ENCODE data around the gene SLC37A1. TPM values are rescaled to one million over a fixed set of nuclear protein-coding genes. Genes with fewer than 3 reads are reported as not detected.

The SLC37A1 gene
- total and polyA plus RNA-seq, 2 of the 13 experiments (the other 11 are each of a cell fraction or from before 2014, with no cell fraction given) = 0.22 to 0.40 TPM

DNA sequence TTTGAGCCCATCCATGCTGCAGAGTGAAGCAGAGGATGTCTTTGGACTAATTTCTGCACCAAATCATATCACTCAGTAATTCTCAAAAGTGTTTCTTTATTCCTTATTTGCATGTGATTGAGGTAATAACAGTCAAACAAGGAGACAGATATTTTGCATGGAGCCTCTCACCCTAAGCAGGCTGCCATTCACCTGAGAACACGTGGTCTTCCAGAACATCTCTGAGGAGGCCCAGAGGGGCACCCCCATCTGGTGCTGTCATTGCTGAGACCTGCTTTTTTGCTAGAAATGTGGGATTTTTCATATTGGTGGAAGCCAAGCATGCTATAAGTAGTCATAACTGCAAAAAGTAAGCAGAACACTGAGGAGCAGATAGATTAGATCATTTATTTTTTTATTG, 7.7 kb downstream of the SLC37A1 start:
- DNase-seq (ENCODE audit: low spot score) (no peak), ATAC-seq (no peak), FAIRE-seq (no peak)
- H3K36me3 ChIP-seq (replicated peaks in 1 of 2; ENCODE audit: control insufficient read depth in 1 of 2, insufficient read depth in 2 of 2, low read length in 2 of 2) = no peaks in the 10 kb centered on the region
- intact Hi-C loops (cut with micrococcal nuclease; ENCODE audit: unreplicated experiment) (no loop called here), in situ Hi-C loops (cut with HindIII; ENCODE audit: extremely low pct_ligation_motif_present, low pct_unique_long_range_greater_than_20kb) (no loop called here)
- peaks cover 2 to 12% of the 10 kb centered on the region in 2 experiments; a peak in 2 of 5 replicates for H3K27me3 ChIP-seq (ENCODE audit: control insufficient read depth in 1 of 2, insufficient read depth in 2 of 2, low read length in 2 of 2)
- H2AFZ ChIP-seq (ENCODE audit: low read length) = no peak overlapping the region
- H3K4me1 ChIP-seq (ENCODE audit: insufficient read depth, low read length) = peaks cover 26% of the 10 kb centered on the region
- 64% methylated on average over 1 of the region's 1 CpG for WGBS (ENCODE audit: low lambda C conversion rate)
- no peaks in the 10 kb centered on the region for H4K20me1 ChIP-seq (ENCODE audit: insufficient read depth, low read length)
- no peak overlapping the region for H3K4me3 ChIP-seq (replicated peaks in 1 of 3; ENCODE audit: insufficient read depth in 1 of 3, low read depth in 2 of 3, low read length in 3 of 3)
- H3K9me3 ChIP-seq (ENCODE audit: low read length) = no peaks in the 10 kb centered on the region
- ChIA-PET CTCF (ENCODE audit: low intra/inter-chr PET ratio, low total read pairs) (no interaction called here), POLR2A (no interaction called here)
- no peak for TF ChIP-seq NFKBIZ (CRISPR knock-in tag; IDR thresholded peaks at IDR 0.05)
- TF ChIP-seq PPARG (CRISPR knock-in tag; conservative IDR thresholded peaks at IDR 0.05) = no peak
- TF ChIP-seq ETV6 (CRISPR knock-in tag; conservative IDR thresholded peaks at IDR 0.05) = no peak
- no peak for TF ChIP-seq ZNF383 (CRISPR knock-in tag; IDR thresholded peaks at IDR 0.05; ENCODE audit: borderline replicate concordance)
- TF ChIP-seq ZNF24 (IDR thresholded peaks at IDR 0.05) = no peak
- TF ChIP-seq TCF7 (IDR thresholded peaks at IDR 0.05; ENCODE audit: low read depth) = no peak
- no peak for TF ChIP-seq TP53 (CRISPR knock-in tag; conservative IDR thresholded peaks at IDR 0.05)
- no peak for TF ChIP-seq ZNF136 (CRISPR knock-in tag; IDR thresholded peaks at IDR 0.05; ENCODE audit: low read depth)
- BruUV-seq (replicated peaks) = no TSS peak
- no peak overlapping the region for H3K27ac ChIP-seq (ENCODE audit: extremely low read length, insufficient read depth, low read length)
- no peak overlapping the region for H3K4me2 ChIP-seq (ENCODE audit: low read depth, low read length)
- H3K79me2 ChIP-seq (ENCODE audit: insufficient read depth, low read length) = no peaks in the 10 kb centered on the region
- no peak overlapping the region for H3K9ac ChIP-seq (ENCODE audit: insufficient read depth, low read depth, low read length)

DNA sequence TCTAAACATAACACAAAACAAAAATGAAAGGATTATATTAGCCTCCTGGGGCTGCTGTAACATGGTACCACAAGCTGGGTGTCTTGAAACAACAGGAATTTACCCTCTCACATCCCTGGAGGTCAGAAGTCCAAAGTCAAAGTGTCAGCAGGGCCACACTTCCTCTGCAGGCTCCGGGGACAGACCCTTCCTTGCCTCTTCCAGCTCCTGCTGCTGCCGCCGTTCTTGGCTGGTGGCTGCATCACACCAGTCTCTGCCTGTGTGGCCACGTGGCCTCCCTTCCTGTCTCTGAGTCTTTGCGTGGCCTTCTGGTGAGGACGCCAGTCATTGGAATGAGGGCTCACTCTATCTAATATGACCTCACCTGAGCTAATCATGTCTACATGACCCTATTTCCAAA, 8.2 kb downstream of the SLC37A1 start:
- Histone ChIP-seq H3K27me3 (ENCODE audit: control insufficient read depth in 1 of 2, insufficient read depth in 2 of 2, low read length in 2 of 2) (peaks cover 2 to 11% of the 10 kb centered on the region in 2 experiments; a peak in 2 of 5 replicates), H3K4me2 (ENCODE audit: low read depth, low read length) (no peak overlapping the region), H3K27ac (ENCODE audit: extremely low read length, insufficient read depth, low read length) (no peak overlapping the region), H3K9ac (ENCODE audit: insufficient read depth, low read depth, low read length) (no peak overlapping the region), H4K20me1 (ENCODE audit: insufficient read depth, low read length) (no peaks in the 10 kb centered on the region), H3K9me3 (ENCODE audit: low read length) (no peaks in the 10 kb centered on the region), H3K79me2 (ENCODE audit: insufficient read depth, low read length) (no peaks in the 10 kb centered on the region), H2AFZ (ENCODE audit: low read length) (no peak overlapping the region), H3K4me3 (replicated peaks in 1 of 3; ENCODE audit: insufficient read depth in 1 of 3, low read depth in 2 of 3, low read length in 3 of 3) (no peak overlapping the region), H3K4me1 (ENCODE audit: insufficient read depth, low read length) (peaks cover 30% of the 10 kb centered on the region), H3K36me3 (replicated peaks in 1 of 2; ENCODE audit: control insufficient read depth in 1 of 2, insufficient read depth in 2 of 2, low read length in 2 of 2) (no peaks in the 10 kb centered on the region)
- DNase-seq (ENCODE audit: low spot score) = no peak
- BruUV-seq (replicated peaks) = no TSS peak
- CTCF ChIA-PET (ENCODE audit: low intra/inter-chr PET ratio, low total read pairs) = no interaction called here
- intact Hi-C loops (cut with micrococcal nuclease; ENCODE audit: unreplicated experiment) (no loop called here), in situ Hi-C loops (cut with HindIII; ENCODE audit: extremely low pct_ligation_motif_present, low pct_unique_long_range_greater_than_20kb) (no loop called here)
- no peak for TF ChIP-seq ZSCAN20 (CRISPR knock-in tag; IDR thresholded peaks at IDR 0.05; ENCODE audit: borderline replicate concordance)
- TF ChIP-seq RXRB (CRISPR knock-in tag; IDR thresholded peaks at IDR 0.05; ENCODE audit: borderline replicate concordance) = no peak
- TF ChIP-seq ZNF337 (CRISPR knock-in tag; IDR thresholded peaks at IDR 0.05; ENCODE audit: borderline replicate concordance, low read depth) = no peak
- TF ChIP-seq, protein P1, sequence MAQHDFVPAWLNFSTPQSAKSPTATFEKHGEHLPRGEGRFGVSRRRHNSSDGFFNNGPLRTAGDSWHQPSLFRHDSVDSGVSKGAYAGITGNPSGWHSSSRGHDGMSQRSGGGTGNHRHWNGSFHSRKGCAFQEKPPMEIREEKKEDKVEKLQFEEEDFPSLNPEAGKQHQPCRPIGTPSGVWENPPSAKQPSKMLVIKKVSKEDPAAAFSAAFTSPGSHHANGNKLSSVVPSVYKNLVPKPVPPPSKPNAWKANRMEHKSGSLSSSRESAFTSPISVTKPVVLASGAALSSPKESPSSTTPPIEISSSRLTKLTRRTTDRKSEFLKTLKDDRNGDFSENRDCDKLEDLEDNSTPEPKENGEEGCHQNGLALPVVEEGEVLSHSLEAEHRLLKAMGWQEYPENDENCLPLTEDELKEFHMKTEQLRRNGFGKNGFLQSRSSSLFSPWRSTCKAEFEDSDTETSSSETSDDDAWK (CRISPR knock-in tag; IDR thresholded peaks at IDR 0.05) = no peak
- TF ChIP-seq MEIS2 (CRISPR knock-in tag; IDR thresholded peaks at IDR 0.05) = no peak
- no peak for TF ChIP-seq PRPF4 (IDR thresholded peaks at IDR 0.05; ENCODE audit: low read depth, low read length, poor library complexity, severe bottlenecking)
- TF ChIP-seq NCOR1 (IDR thresholded peaks at IDR 0.05; ENCODE audit: borderline replicate concordance, low read length) = no peak
- no peak for TF ChIP-seq MTF1 (CRISPR knock-in tag; IDR thresholded peaks at IDR 0.05)
- TF ChIP-seq, protein P2, sequence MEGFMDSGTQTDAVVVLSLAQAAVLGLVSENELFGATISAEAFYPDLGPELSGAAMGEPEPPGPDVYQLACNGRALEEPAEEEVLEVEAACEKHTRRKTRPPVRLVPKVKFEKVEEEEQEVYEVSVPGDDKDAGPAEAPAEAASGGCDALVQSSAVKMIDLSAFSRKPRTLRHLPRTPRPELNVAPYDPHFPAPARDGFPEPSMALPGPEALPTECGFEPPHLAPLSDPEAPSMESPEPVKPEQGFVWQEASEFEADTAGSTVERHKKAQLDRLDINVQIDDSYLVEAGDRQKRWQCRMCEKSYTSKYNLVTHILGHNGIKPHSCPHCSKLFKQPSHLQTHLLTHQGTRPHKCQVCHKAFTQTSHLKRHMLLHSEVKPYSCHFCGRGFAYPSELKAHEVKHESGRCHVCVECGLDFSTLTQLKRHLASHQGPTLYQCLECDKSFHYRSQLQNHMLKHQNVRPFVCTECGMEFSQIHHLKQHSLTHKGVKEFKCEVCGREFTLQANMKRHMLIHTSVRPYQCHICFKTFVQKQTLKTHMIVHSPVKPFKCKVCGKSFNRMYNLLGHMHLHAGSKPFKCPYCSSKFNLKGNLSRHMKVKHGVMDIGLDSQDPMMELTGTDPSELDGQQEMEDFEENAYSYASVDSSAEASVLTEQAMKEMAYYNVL (CRISPR knock-in tag; IDR thresholded peaks at IDR 0.05; ENCODE audit: borderline replicate concordance) = no peak
- TF ChIP-seq NFIB (CRISPR knock-in tag; IDR thresholded peaks at IDR 0.05; ENCODE audit: borderline replicate concordance) = no peak
- no peak for FAIRE-seq
- WGBS (ENCODE audit: low lambda C conversion rate) = 61% methylated on average over 5 of the region's 6 CpGs
- no peak for ATAC-seq
- POLR2A ChIA-PET = no interaction called here

Measured in HepG2 (cell line).